Stomach (tissue), 9 donors: ENCODE results near the gene DIDO1. TPM values are rescaled to one million over a fixed set of nuclear protein-coding genes. Genes with fewer than 3 reads are reported as not detected.

Source experiments
- DNase-seq, 2 donors: peaks; one replicate each; pipeline versions ENCODE4 v3.0.0 to v3.0.0-alpha.2; 2013 to 2019
- H3K27ac ChIP-seq, 5 donors: fragments of 200-600 bp in 4 of 5; sonication (generic) in 4 of 5; one replicate each; pipeline ENCODE4 v1.5.1; 2013 to 2019; ENCODE audit warnings: mild to moderate bottlenecking in 1 of 5, moderate library complexity in 1 of 5
- H3K27me3 ChIP-seq, 3 donors: fragments of 200-600 bp; sonication (generic); one replicate each; pipeline ENCODE4 v1.5.1; 2017 to 2019; ENCODE audit warnings: mixed run types in 1 of 3
- H3K36me3 ChIP-seq, 4 donors: fragments of 200-600 bp; sonication (generic); 1 replicate in 3 of 4; 2 replicates in 1 of 4; pipeline ENCODE4 v1.5.1; 2016 to 2019
- H3K4me1 ChIP-seq, 4 donors: fragments of 200-600 bp; sonication (generic); one replicate each; pipeline ENCODE4 v1.5.1; 2016 to 2019
- H3K4me3 ChIP-seq, 4 donors: fragments of 200-600 bp; sonication (generic) in 3 of 4; one replicate each; pipeline ENCODE4 v1.5.1; 2016 to 2019; ENCODE audit warnings: mild to moderate bottlenecking in 1 of 4
- H3K9me3 ChIP-seq, 4 donors: fragments of 200-600 bp; sonication (generic); one replicate each; pipeline ENCODE4 v1.5.1; 2016 to 2019
- EP300 ChIP-seq: sonication (generic); formaldehyde crosslinking; IDR thresholded peaks from one replicate; pipeline ENCODE4 v1.6.1; 2017; ENCODE audit warnings: antibody characterized with exemption
- POLR2A ChIP-seq, 4 donors: fragments of 450-650 bp; IDR thresholded peaks; one replicate each; pipeline ENCODE4 v1.6.1; 2016; ENCODE audit warnings: antibody characterized with exemption in 4 of 4, control low read depth in 2 of 4, mild to moderate bottlenecking in 1 of 4, moderate library complexity in 1 of 4
- POLR2AphosphoS5 ChIP-seq, 3 donors: sonication (generic); formaldehyde crosslinking; IDR thresholded peaks; one replicate each; pipeline ENCODE4 v1.6.1; 2016; ENCODE audit warnings: antibody characterized with exemption in 3 of 3
- WGBS, 5 donors: extraction: QIAGEN DNeasy Blood & Tissue Kit in 3 of 5; methylation state at CpG; one replicate each; pipeline versions ENCODE4 v1.1.5 to v1.1.7; 2013 to 2018; 5-methylcytosine and 5-hydroxymethylcytosine counted together
- intact Hi-C: fragments of 100-400 bp; cut with DNase I; formaldehyde crosslinking; loops from one replicate; pipeline ENCODE4 v1.15.1; 2023; ENCODE audit warnings: low total_unique reads
- polyA plus RNA-seq, 3 donors: library from polyadenylated mRNA; stranded (reverse); fragments of 200-250 nt; gene quantifications; one replicate each; pipeline ENCODE4 v1.2.3, GENCODE V29; 2013
- total RNA-seq, 5 donors: library from RNA; depleted of rRNA; stranded (reverse); fragments of >200 nt; gene quantifications; one replicate each; pipeline versions ENCODE4 v1.1.0 to v1.2.3, GENCODE V29; 2014 to 2016
- TF ChIP-seq, protein P1 (sequence below), 7 experiments: fragments of 450-650 bp in 4 of 7; fragments of 200-600 bp in 3 of 7; sonication (generic) in 3 of 7; IDR thresholded peaks; one replicate each; pipeline ENCODE4 v1.5.1; 2016 to 2019; ENCODE audit warnings: antibody characterized with exemption in 7 of 7, control low read depth in 2 of 7, mild to moderate bottlenecking in 1 of 7
- donor health status: healthy with polysubstance abuse.
- donor health status: Bipolar disorder and iron deficiency.
- donor health status: healthy.

DIDO1 gene
- total and polyA plus RNA-seq, 8 donors, result 8.1 to 117 (median 57.7) TPM

DNA sequence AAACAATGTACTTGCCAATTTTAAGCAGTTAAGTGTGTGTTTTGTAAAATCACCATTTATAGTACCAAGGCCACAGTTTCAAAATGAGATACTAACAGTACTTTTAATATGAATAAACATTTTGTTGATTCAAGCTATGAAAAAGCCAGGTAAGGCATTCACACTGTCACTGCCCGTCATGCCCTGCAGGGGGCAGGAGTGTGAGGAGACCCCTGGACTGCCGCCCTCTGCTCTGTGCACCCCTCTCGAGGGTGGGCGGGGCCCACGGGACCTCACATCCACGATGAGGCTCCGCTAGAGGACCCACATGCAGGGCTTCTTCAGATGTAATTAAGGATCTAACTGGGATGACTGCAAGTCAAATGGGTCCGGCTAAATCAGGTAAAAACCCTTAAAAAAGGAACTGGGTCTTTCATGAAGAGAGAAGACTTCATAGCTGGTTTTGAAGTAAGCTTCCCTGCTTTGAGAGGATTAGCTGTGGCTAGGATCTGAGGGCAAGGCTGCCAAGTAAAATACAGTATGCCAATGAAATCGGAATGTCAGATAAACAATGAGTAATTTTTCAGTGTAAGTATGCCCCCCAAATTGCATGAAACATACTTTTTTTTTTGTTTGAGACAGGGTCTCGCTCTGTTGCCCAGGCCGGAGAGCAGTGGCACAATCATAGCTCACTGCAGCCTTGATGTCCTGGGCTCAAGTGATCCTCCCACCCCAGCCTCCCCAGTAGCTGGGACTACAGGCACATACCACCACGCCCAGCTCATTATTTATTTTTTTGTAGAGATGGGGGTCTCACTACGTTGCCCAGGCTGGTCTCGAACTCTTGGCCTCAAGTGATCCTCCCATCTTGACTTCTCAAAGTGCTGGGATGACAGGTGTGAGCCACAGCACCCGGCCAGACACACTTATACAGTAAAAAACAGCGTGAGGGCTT, 18.7 kb downstream of the DIDO1 start:
- no peak for TF ChIP-seq POLR2A (IDR thresholded peaks at IDR 0.05)
- TF ChIP-seq, protein P1, sequence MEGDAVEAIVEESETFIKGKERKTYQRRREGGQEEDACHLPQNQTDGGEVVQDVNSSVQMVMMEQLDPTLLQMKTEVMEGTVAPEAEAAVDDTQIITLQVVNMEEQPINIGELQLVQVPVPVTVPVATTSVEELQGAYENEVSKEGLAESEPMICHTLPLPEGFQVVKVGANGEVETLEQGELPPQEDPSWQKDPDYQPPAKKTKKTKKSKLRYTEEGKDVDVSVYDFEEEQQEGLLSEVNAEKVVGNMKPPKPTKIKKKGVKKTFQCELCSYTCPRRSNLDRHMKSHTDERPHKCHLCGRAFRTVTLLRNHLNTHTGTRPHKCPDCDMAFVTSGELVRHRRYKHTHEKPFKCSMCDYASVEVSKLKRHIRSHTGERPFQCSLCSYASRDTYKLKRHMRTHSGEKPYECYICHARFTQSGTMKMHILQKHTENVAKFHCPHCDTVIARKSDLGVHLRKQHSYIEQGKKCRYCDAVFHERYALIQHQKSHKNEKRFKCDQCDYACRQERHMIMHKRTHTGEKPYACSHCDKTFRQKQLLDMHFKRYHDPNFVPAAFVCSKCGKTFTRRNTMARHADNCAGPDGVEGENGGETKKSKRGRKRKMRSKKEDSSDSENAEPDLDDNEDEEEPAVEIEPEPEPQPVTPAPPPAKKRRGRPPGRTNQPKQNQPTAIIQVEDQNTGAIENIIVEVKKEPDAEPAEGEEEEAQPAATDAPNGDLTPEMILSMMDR (IDR thresholded peaks at IDR 0.05), result peak in 2 of 7 experiments; percentile 7 to 12
- peaks cover 0 to 20% (median 12%) of the 10 kb centered on the region in 4 donors for H3K4me1 ChIP-seq
- no peaks in the 10 kb centered on the region for H3K27me3 ChIP-seq
- H3K36me3 ChIP-seq, result peaks cover 92 to 100% (median 100%) of the 10 kb centered on the region in 4 donors
- intact Hi-C loops, result loop anchor here (10.0 kb wide), 1 partner anchor 97 kb away; the partner anchor contains the start of gene BHLHE23
- 63 to 71% (median 67%) methylated on average over 16 of the region's 16 CpGs for WGBS, 5 donors
- DNase-seq, result no peak
- H3K4me3 ChIP-seq, result no peak overlapping the region
- no peak overlapping the region for H3K27ac ChIP-seq
- H3K9me3 ChIP-seq, result no peaks in the 10 kb centered on the region

DNA sequence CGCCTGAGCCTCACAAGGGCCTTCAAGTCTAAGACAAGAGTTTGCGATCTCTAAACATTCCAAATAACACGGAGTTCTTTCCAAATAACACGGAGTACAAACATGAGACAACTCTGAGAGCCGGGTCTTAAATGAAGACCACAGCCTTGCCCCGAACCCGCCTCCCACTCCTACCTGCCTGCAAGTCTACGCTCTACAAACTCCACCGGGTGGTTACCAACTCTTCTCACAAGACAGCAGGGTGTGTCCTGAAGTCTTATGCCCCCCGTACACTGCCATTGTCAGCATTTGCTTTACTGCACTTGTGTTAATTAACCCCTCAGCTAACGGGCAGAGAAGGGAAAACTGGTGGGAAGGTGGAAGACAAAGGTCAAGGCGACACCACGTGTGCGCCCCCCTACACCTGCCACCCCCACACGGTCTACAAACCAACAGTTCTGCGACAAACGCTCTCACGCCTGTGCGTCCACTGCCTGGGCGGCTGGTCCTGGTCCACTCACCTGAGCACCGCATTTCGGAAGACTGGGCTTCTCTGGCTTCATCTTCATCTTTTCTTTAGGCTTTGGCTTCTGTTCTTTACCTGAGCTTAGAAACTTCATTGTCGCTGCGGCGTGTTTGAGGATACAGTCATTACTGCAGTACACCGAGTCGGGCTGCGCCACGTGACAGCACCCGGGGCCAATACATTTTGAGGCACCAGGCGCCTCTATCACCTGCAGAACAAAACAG, 19.5 kb downstream of the DIDO1 start:
- TF ChIP-seq, protein P1 (IDR thresholded peaks at IDR 0.05), result no peak
- no peak for TF ChIP-seq EP300
- no peak for TF ChIP-seq POLR2A (IDR thresholded peaks at IDR 0.05)
- TF ChIP-seq POLR2AphosphoS5 (IDR thresholded peaks at IDR 0.05), result no peak
- Histone ChIP-seq H3K9me3 (no peaks in the 10 kb centered on the region), H3K27ac (no peak overlapping the region), H3K27me3 (no peaks in the 10 kb centered on the region), H3K36me3 (peaks cover 89 to 100% (median 100%) of the 10 kb centered on the region in 4 donors), H3K4me3 (no peak overlapping the region), H3K4me1 (peaks cover 0 to 17% (median 9%) of the 10 kb centered on the region in 4 donors)
- intact Hi-C loops, result loop anchor here (10.0 kb wide), 1 partner anchor 98 kb away; the partner anchor contains the start of gene BHLHE23
- DNase-seq, result no peak
- WGBS, 5 donors, result 89 to 92% (median 90%) methylated on average over 30 to 31 of the region's 31 CpGs

DNA sequence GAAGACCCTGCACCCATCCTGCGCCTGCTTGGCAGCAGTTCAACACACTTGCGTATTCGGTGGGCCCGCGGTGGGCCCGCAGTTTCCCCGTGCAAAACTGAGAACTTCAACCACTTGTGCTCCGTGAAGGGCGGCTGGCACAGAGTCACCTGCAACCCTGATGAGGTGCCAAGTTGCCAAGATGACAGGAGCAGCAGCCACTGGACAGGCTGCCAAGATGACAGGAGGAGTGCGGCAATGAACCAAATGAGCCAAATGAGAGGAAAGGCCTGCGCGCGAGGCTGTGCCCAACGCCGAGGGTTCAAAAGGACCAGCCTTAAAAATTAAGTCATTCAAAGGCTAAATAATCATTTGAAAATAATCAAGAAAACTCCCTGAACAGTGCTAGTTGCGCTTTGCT, 20.1 kb downstream of the DIDO1 start:
- DNase-seq, result no peak
- TF ChIP-seq POLR2A (IDR thresholded peaks at IDR 0.05) (no peak), POLR2AphosphoS5 (IDR thresholded peaks at IDR 0.05) (no peak), EP300 (no peak)
- TF ChIP-seq, protein P1 (IDR thresholded peaks at IDR 0.05), result no peak
- no peaks in the 10 kb centered on the region for H3K27me3 ChIP-seq
- H3K9me3 ChIP-seq, result no peaks in the 10 kb centered on the region
- H3K4me1 ChIP-seq, result peaks cover 1 to 14% (median 11%) of the 10 kb centered on the region in 4 donors
- no peak overlapping the region for H3K4me3 ChIP-seq
- intact Hi-C loops, result loop anchor here (10.0 kb wide), 1 partner anchor 99 kb away; the partner anchor contains the start of gene BHLHE23
- H3K36me3 ChIP-seq, result peaks cover 87 to 100% (median 100%) of the 10 kb centered on the region in 4 donors
- H3K27ac ChIP-seq, result no peak overlapping the region
- 90 to 94% (median 92%) methylated on average over 15 to 16 of the region's 16 CpGs for WGBS, 5 donors

DNA sequence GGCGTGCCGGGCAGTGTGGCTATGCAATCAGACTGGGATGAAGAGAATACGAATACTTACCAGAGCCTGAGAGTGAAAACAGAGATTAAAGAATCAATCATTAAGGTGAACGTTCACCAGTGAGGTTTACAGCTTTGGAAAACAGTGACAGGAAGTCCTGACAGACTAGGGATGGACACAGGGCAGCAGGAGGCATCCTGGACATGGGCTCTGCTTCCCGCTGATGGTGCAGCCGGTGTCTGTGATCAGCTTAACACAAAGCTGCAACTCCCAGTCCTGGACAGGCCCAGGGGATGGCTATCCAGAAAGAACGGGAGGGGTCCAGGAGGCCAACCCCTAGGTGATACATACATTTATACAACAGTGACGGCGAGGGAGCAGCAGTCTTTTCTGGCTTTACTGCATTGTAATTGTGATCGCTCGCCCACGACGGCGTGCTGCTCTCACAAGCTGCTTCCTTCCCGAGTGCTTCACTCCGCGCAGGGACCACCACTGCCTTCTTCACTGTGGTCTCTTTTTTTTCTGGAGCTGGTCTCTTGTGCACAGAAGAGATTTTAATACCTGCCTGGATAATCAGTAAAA, 20.7 kb downstream of the DIDO1 start:
- peaks cover 81 to 98% (median 98%) of the 10 kb centered on the region in 4 donors for H3K36me3 ChIP-seq
- TF ChIP-seq POLR2AphosphoS5 (IDR thresholded peaks at IDR 0.05), result no peak
- no peak for TF ChIP-seq POLR2A (IDR thresholded peaks at IDR 0.05)
- TF ChIP-seq, protein P1 (IDR thresholded peaks at IDR 0.05), result no peak
- TF ChIP-seq EP300, result no peak
- H3K27ac ChIP-seq, result no peak overlapping the region
- no peak overlapping the region for H3K4me3 ChIP-seq
- no peaks in the 10 kb centered on the region for H3K9me3 ChIP-seq
- H3K27me3 ChIP-seq, result no peaks in the 10 kb centered on the region
- intact Hi-C loops, result loop anchor here (10.0 kb wide), 1 partner anchor 99 kb away; the partner anchor contains the start of gene BHLHE23
- peaks cover 7 to 18% (median 16%) of the 10 kb centered on the region in 4 donors for H3K4me1 ChIP-seq
- WGBS, 5 donors, result 86 to 93% (median 89%) methylated on average over 17 of the region's 17 CpGs
- DNase-seq, result no peak
